Erythroblast (primary cell): ENCODE measurements around the gene CCDC134.

ENCODE experiments used
- GATA1 ChIP-seq: IDR thresholded peaks from 2 replicates; pipeline ENCODE4 v1.6.1; 2011; ENCODE audit warnings: low read depth, mild to moderate bottlenecking, control low read depth, low read length, moderate library complexity
- POLR2A ChIP-seq: IDR thresholded peaks from 2 replicates; pipeline ENCODE4 v1.6.1; 2011; ENCODE audit warnings: mild to moderate bottlenecking, low read length

DNA sequence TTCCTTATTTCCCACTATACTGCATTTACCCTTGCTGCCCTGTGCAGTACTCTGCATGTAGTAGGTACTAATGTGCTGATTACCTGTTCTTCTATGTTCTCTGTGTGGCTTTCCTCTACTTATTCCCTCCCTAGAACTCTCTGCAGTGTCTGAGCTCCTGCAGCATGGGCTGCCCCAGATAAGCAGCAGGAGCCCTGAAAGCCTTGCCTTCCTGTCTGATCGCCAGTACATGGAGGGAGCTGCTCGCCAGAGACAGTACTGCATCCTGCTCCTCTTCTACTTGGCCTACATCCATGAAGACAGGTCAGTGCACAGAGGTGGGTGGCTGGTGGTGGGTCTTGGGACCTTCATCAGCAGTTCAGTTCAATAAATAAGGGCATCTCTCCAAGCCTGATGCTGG, 42.2 kb upstream of the CCDC134 start:
- TF ChIP-seq POLR2A: no peak
- no peak for TF ChIP-seq GATA1
